CD8-positive, alpha-beta memory T cell (primary cell): ENCODE measurements around the gene MOB1B. TPM values are rescaled to one million over a fixed set of nuclear protein-coding genes. Genes with fewer than 3 reads are reported as not detected.

Source experiments
- CTCF ChIA-PET: fragments of 350-600 bp; sonication (Branson Sonifier 250); formaldehyde crosslinking; loops from one replicate; lab custom pipeline; 2021; ENCODE audit warnings: antibody characterized with exemption; lab: Charles Lee
- POLR2A ChIA-PET: fragments of 350-600 bp; sonication (Branson Sonifier 250); formaldehyde crosslinking; loops from one replicate; lab custom pipeline; 2021; ENCODE audit warnings: antibody characterized with exemption; lab: Charles Lee
- DNase-seq, 5 donors: peaks; one replicate each; pipeline versions ENCODE4 v3.0.0 to v3.0.0-alpha.2; 2020 to 2022; ENCODE audit warnings: mixed read lengths in 1 of 5
- H3K27ac ChIP-seq: one replicate; pipeline ENCODE4 v1.7.0; 2013; ENCODE audit warnings: low read depth, mild to moderate bottlenecking, low read length, moderate library complexity
- H3K27me3 ChIP-seq: 2 replicates; pipeline ENCODE4 v1.7.0; 2013; ENCODE audit warnings: low read length, mild to moderate bottlenecking; ENCODE audit not compliant: insufficient read depth, poor library complexity, severe bottlenecking
- H3K36me3 ChIP-seq: 2 replicates; pipeline ENCODE4 v1.7.0; 2013; ENCODE audit warnings: mild to moderate bottlenecking, low read length, moderate library complexity; ENCODE audit not compliant: insufficient read depth
- H3K4me1 ChIP-seq: 2 replicates; pipeline ENCODE4 v1.7.0; 2013; ENCODE audit warnings: mild to moderate bottlenecking, low read length, moderate library complexity; ENCODE audit not compliant: insufficient read depth
- H3K4me3 ChIP-seq: 2 replicates; pipeline ENCODE4 v1.7.0; 2013; ENCODE audit warnings: mild to moderate bottlenecking, low read length
- H3K9me3 ChIP-seq: 2 replicates; pipeline ENCODE4 v1.7.0; 2013; ENCODE audit warnings: mild to moderate bottlenecking, low read length
- H3K27ac Mint-ChIP-seq, 8 donors: one replicate each; pipeline ENCODE4 v1.8.0; 2020 to 2021; ENCODE audit warnings: mixed read lengths in 8 of 8, mild to moderate bottlenecking in 6 of 8, inconsistent platforms in 3 of 8, moderate library complexity in 3 of 8
- H3K27me3 Mint-ChIP-seq, 2 donors: one replicate each; pipeline ENCODE4 v1.8.0; 2020 to 2021; ENCODE audit warnings: mixed read lengths in 2 of 2, mild to moderate bottlenecking in 1 of 2, moderate library complexity in 1 of 2
- H3K36me3 Mint-ChIP-seq, 3 donors: one replicate each; pipeline ENCODE4 v1.8.0; 2020 to 2021; ENCODE audit warnings: mixed read lengths in 3 of 3, inconsistent platforms in 1 of 3, mild to moderate bottlenecking in 1 of 3
- H3K4me1 Mint-ChIP-seq, 3 donors: one replicate each; pipeline ENCODE4 v1.8.0; 2020 to 2021; ENCODE audit warnings: mixed read lengths in 3 of 3, inconsistent platforms in 1 of 3, mild to moderate bottlenecking in 1 of 3
- H3K4me3 Mint-ChIP-seq, 7 donors: one replicate each; pipeline ENCODE4 v1.8.0; 2020 to 2021; ENCODE audit warnings: mixed read lengths in 7 of 7, mild to moderate bottlenecking in 6 of 7, moderate library complexity in 4 of 7, inconsistent platforms in 2 of 7
- H3K9me3 Mint-ChIP-seq, 5 donors: one replicate each; pipeline ENCODE4 v1.8.0; 2020 to 2022; ENCODE audit warnings: mixed read lengths in 5 of 5, mild to moderate bottlenecking in 3 of 5, moderate library complexity in 2 of 5, inconsistent platforms in 1 of 5
- polyA plus RNA-seq: library from polyadenylated mRNA; unstranded; fragments of 300-500 nt; fragmentation: Illumina TruSeq; gene quantifications from one replicate; pipeline ENCODE4 v1.2.3, GENCODE V29; 2021
- total RNA-seq, 2 experiments: library from RNA; stranded (reverse); gene quantifications; one replicate each; pipeline ENCODE4 v1.2.3, GENCODE V29; 2021

Gene MOB1B
- total and polyA plus RNA-seq, 3 experiments from 2014 or later: 1.6 to 19.8 (median 18.4) TPM

GRCh38 chr4:70979445-70980008, 77.4 kb downstream of the MOB1B start:
- Histone ChIP-seq H3K27ac (no peak overlapping the region), H3K36me3 (no peaks in the 10 kb centered on the region), H3K4me1 (no peaks in the 10 kb centered on the region), H3K9me3 (no peaks in the 10 kb centered on the region), H3K4me3 (no peak overlapping the region), H3K27me3 (no peaks in the 10 kb centered on the region)
- DNase-seq: no peak
- ChIA-PET POLR2A (no interaction called here), CTCF (no interaction called here)
- Mint-ChIP-seq H3K36me3 (peaks cover 0 to 32% (median 10%) of the 10 kb centered on the region in 3 donors), H3K27me3 (no peaks in the 10 kb centered on the region), H3K4me3 (no peak overlapping the region), H3K4me1 (no peaks in the 10 kb centered on the region), H3K27ac (peak overlapping the region in 1 of 8 donors; percentile 36), H3K9me3 (no peaks in the 10 kb centered on the region)

GRCh38 chr4:70980196-70980595, 78.0 kb downstream of the MOB1B start:
- DNase-seq: no peak
- H3K36me3 ChIP-seq: no peaks in the 10 kb centered on the region
- no peak overlapping the region for H3K27ac Mint-ChIP-seq
- CTCF ChIA-PET: no interaction called here
- no peak overlapping the region for H3K27ac ChIP-seq
- H3K9me3 Mint-ChIP-seq: no peaks in the 10 kb centered on the region
- no peak overlapping the region for H3K4me3 ChIP-seq
- no peaks in the 10 kb centered on the region for H3K4me1 Mint-ChIP-seq
- POLR2A ChIA-PET: no interaction called here
- no peaks in the 10 kb centered on the region for H3K9me3 ChIP-seq
- no peaks in the 10 kb centered on the region for H3K4me1 ChIP-seq
- peaks cover 0 to 27% (median 10%) of the 10 kb centered on the region in 3 donors for H3K36me3 Mint-ChIP-seq
- H3K4me3 Mint-ChIP-seq: no peak overlapping the region
- no peaks in the 10 kb centered on the region for H3K27me3 Mint-ChIP-seq
- no peaks in the 10 kb centered on the region for H3K27me3 ChIP-seq

GRCh38 chr4:70984106-70984505, 81.9 kb downstream of the MOB1B start:
- CTCF ChIA-PET: interaction anchor here (2.2 kb wide), 1 partner anchor 9 kb away, joined by 9 read pairs; the partner anchor contains the start of gene DCK
- Mint-ChIP-seq H3K4me1 (no peaks in the 10 kb centered on the region), H3K4me3 (no peak overlapping the region), H3K27ac (peak overlapping the region in 1 of 8 donors; percentile 4), H3K36me3 (peaks cover 0 to 11% (median 4%) of the 10 kb centered on the region in 3 donors), H3K27me3 (no peaks in the 10 kb centered on the region), H3K9me3 (no peaks in the 10 kb centered on the region)
- H3K4me1 ChIP-seq: no peaks in the 10 kb centered on the region
- no peaks in the 10 kb centered on the region for H3K27me3 ChIP-seq
- H3K27ac ChIP-seq: no peak overlapping the region
- DNase-seq: no peak
- POLR2A ChIA-PET: no interaction called here
- no peak overlapping the region for H3K4me3 ChIP-seq
- no peaks in the 10 kb centered on the region for H3K36me3 ChIP-seq
- no peaks in the 10 kb centered on the region for H3K9me3 ChIP-seq

- ChIA-PET POLR2A (no interaction called here), CTCF (interaction anchor here (2.2 kb wide), 1 partner anchor 9 kb away, joined by 9 read pairs; the partner anchor contains the start of gene DCK)
- H3K36me3 ChIP-seq: no peaks in the 10 kb centered on the region
- no peaks in the 10 kb centered on the region for H3K27me3 Mint-ChIP-seq
- no peak overlapping the region for H3K4me3 ChIP-seq
- H3K9me3 ChIP-seq: no peaks in the 10 kb centered on the region
- H3K4me1 Mint-ChIP-seq: no peaks in the 10 kb centered on the region
- H3K27ac Mint-ChIP-seq: peak overlapping the region in 1 of 8 donors; percentile 67
- H3K27ac ChIP-seq: no peak overlapping the region
- DNase-seq: no peak
- H3K36me3 Mint-ChIP-seq: peaks cover 0 to 6% (median 3%) of the 10 kb centered on the region in 3 donors
- no peaks in the 10 kb centered on the region for H3K4me1 ChIP-seq
- H3K27me3 ChIP-seq: no peaks in the 10 kb centered on the region
- no peaks in the 10 kb centered on the region for H3K9me3 Mint-ChIP-seq
- H3K4me3 Mint-ChIP-seq: no peak overlapping the region
Measured at GRCh38 chr4:70984589-70984988, 82.4 kb downstream of the MOB1B start.

GRCh38 chr4:70991596-70991995, 89.4 kb downstream of the MOB1B start:
- no peak overlapping the region for H3K4me3 ChIP-seq
- peaks cover 25% of the 10 kb centered on the region for H3K4me1 ChIP-seq
- no peaks in the 10 kb centered on the region for H3K9me3 Mint-ChIP-seq
- no peaks in the 10 kb centered on the region for H3K36me3 ChIP-seq
- peaks cover 0 to 25% (median 0%) of the 10 kb centered on the region in 3 donors for H3K36me3 Mint-ChIP-seq
- no peak overlapping the region for H3K27ac ChIP-seq
- H3K9me3 ChIP-seq: no peaks in the 10 kb centered on the region
- no peaks in the 10 kb centered on the region for H3K27me3 Mint-ChIP-seq
- POLR2A ChIA-PET: no interaction called here
- peaks cover 26 to 35% (median 33%) of the 10 kb centered on the region in 3 donors for H3K4me1 Mint-ChIP-seq
- no peak overlapping the region for H3K4me3 Mint-ChIP-seq
- DNase-seq: no peak
- CTCF ChIA-PET: interaction anchor here (7.2 kb wide), 1 partner anchor 16 kb away, joined by 94 read pairs; no protein-coding TSS in a partner anchor
- no peaks in the 10 kb centered on the region for H3K27me3 ChIP-seq
- peak overlapping the region in 2 of 8 donors; percentile 64 to 77 for H3K27ac Mint-ChIP-seq

- Mint-ChIP-seq H3K4me3 (peak overlapping the region; percentile 92 to 98 (median 95)), H3K36me3 (peaks cover 0 to 26% (median 2%) of the 10 kb centered on the region in 3 donors), H3K27ac (peak overlapping the region; percentile 77 to 97 (median 93)), H3K4me1 (peaks cover 35 to 44% (median 42%) of the 10 kb centered on the region in 3 donors), H3K27me3 (no peaks in the 10 kb centered on the region), H3K9me3 (no peaks in the 10 kb centered on the region)
- no peak overlapping the region for H3K27ac ChIP-seq
- H3K36me3 ChIP-seq: no peaks in the 10 kb centered on the region
- ChIA-PET CTCF (interaction anchor here (1.9 to 7.2 kb wide), 2 partner anchors 15 to 192 kb away, joined by 5 to 94 read pairs; no protein-coding TSS in a partner anchor), POLR2A (no interaction called here)
- peaks cover 33% of the 10 kb centered on the region for H3K4me1 ChIP-seq
- DNase-seq: no peak
- peak overlapping the region; percentile 76 for H3K4me3 ChIP-seq
- no peaks in the 10 kb centered on the region for H3K27me3 ChIP-seq
- no peaks in the 10 kb centered on the region for H3K9me3 ChIP-seq
Measured at GRCh38 chr4:70992391-70992881, 90.3 kb downstream of the MOB1B start.

- peaks cover 40% of the 10 kb centered on the region for H3K4me1 ChIP-seq
- H3K36me3 Mint-ChIP-seq: peaks cover 0 to 33% (median 5%) of the 10 kb centered on the region in 3 donors
- POLR2A ChIA-PET: interaction anchor here (0.7 to 1.9 kb wide), 8 partner anchors 9 to 306 kb away, joined by 3 to 13 read pairs (median 4); partner anchors contain the start of genes GRSF1, MOB1B and UTP3
Measured at GRCh38 chr4:70993181-70994068, 91.3 kb downstream of the MOB1B start, which contains the start of gene DCK. DCK (plus strand) TSS chr4:70993649; CDS start chr4:70993836, 187 bp downstream.

More at GRCh38 chr4:70993181-70994068, 91.3 kb downstream of the MOB1B start, which contains the start of gene DCK:
- peaks cover 42 to 54% (median 51%) of the 10 kb centered on the region in 3 donors for H3K4me1 Mint-ChIP-seq
- Histone ChIP-seq H3K9me3 (no peaks in the 10 kb centered on the region), H3K4me3 (peak within 1 kb of the TSS; percentile 76), H3K27ac (peak within 1 kb of the TSS; percentile 73), H3K36me3 (no peaks in the 10 kb centered on the region), H3K27me3 (no peaks in the 10 kb centered on the region)
- peak; percentile 79 to 87 (median 84) for DNase-seq
- no peaks in the 10 kb centered on the region for H3K27me3 Mint-ChIP-seq
- H3K27ac Mint-ChIP-seq: peak within 1 kb of the TSS; percentile 77 to 98 (median 95)
- peak within 1 kb of the TSS; percentile 92 to 98 (median 95) for H3K4me3 Mint-ChIP-seq
- CTCF ChIA-PET: interaction anchor here (0.7 to 7.2 kb wide), 8 partner anchors 8 to 341 kb away, joined by 3 to 94 read pairs (median 4); no protein-coding TSS in a partner anchor
- H3K9me3 Mint-ChIP-seq: no peaks in the 10 kb centered on the region
